B cell (primary cell): ENCODE measurements around the gene EPS8L3.

Experiments
- CTCF ChIP-seq: fragments of 200-600 bp; IDR thresholded peaks from one replicate; pipeline ENCODE4 v1.8.0; 2022; ENCODE audit warnings: antibody characterized with exemption, mild to moderate bottlenecking
- EZH2 ChIP-seq: IDR thresholded peaks from 2 replicates; pipeline ENCODE4 v1.6.1; 2012; ENCODE audit warnings: borderline replicate concordance, low read depth, mild to moderate bottlenecking, moderate library complexity, low read length; ENCODE audit not compliant: insufficient read depth, poor library complexity, severe bottlenecking

- TF ChIP-seq CTCF: no peak
- TF ChIP-seq EZH2: no peak
Measured at GRCh38 chr1:109750920-109751319, 12.8 kb downstream of the EPS8L3 start.
